Uterus (tissue), 4 donors: ENCODE results near the gene TRUB1. TPM values are rescaled to one million over a fixed set of nuclear protein-coding genes. Genes with fewer than 3 reads are reported as not detected.
"Not testable (repeated sequence)": the region's sequence is repeated elsewhere in the genome, so short reads cannot be mapped to it uniquely, and the experiment has no call there.

Experiments
- DNase-seq, 2 donors: peaks; one replicate each; pipeline ENCODE4 v3.0.0-alpha.2; 2019 to 2020
- H3K27ac ChIP-seq, 2 donors: fragments of 200-600 bp; sonication (generic); 1 replicate in 1 of 2; 2 replicates in 1 of 2; pipeline ENCODE4 v1.5.1; 2016 to 2018
- H3K27me3 ChIP-seq, 2 donors: fragments of 200-600 bp; sonication (generic); one replicate each; pipeline ENCODE4 v1.5.1; 2018 to 2019; ENCODE audit warnings: control low read depth in 1 of 2
- H3K36me3 ChIP-seq, 2 donors: fragments of 200-600 bp; sonication (generic); one replicate each; pipeline ENCODE4 v1.5.1; 2019; ENCODE audit warnings: control low read depth in 1 of 2
- H3K4me1 ChIP-seq, 2 donors: fragments of 200-600 bp; sonication (generic); one replicate each; pipeline ENCODE4 v1.5.1; 2018 to 2019; ENCODE audit warnings: control low read depth in 1 of 2
- H3K4me3 ChIP-seq, 2 donors: fragments of 200-600 bp; sonication (generic); 1 replicate in 1 of 2; 2 replicates in 1 of 2; pipeline ENCODE4 v1.5.1; 2018 to 2019; ENCODE audit warnings: mild to moderate bottlenecking in 1 of 2
- H3K9me3 ChIP-seq, 2 donors: fragments of 200-600 bp; sonication (generic); one replicate each; pipeline ENCODE4 v1.5.1; 2019; ENCODE audit warnings: control low read depth in 1 of 2
- CTCF ChIP-seq, 4 experiments: fragments of 200-600 bp in 2 of 4; fragments of 450-650 bp in 2 of 4; sonication (generic) in 2 of 4; IDR thresholded peaks; one replicate each; pipeline ENCODE4 v1.5.1; 2016 to 2019; ENCODE audit warnings: antibody characterized with exemption in 4 of 4, mild to moderate bottlenecking in 2 of 4, moderate library complexity in 1 of 4
- POLR2A ChIP-seq, 2 donors: fragments of 450-650 bp; IDR thresholded peaks; one replicate each; pipeline ENCODE4 v1.6.1; 2016; ENCODE audit warnings: antibody characterized with exemption in 2 of 2, mild to moderate bottlenecking in 1 of 2, moderate library complexity in 1 of 2
- intact Hi-C: fragments of 100-400 bp; cut with DNase I; formaldehyde crosslinking; loops from one replicate; pipeline ENCODE4 v1.15.1; 2023; ENCODE audit warnings: low total_unique reads
- total RNA-seq, 4 donors: library from RNA; depleted of rRNA in 3 of 4; stranded (reverse); fragments of >200 nt in 3 of 4; gene quantifications; one replicate each; pipeline versions ENCODE4 v1.1.0 to v1.2.4, GENCODE V29; 2014 to 2023
- donor health status: DM: yes; HTN: yes; CAD: no.

TRUB1 gene
- total RNA-seq = 10 to 100 TPM in 3 of 4 donors, 1 to 10 TPM in 1; 7.9 to 48.3 (median 14.7) TPM

GRCh38 chr10:114937962-114938855, at the start of gene TRUB1:
Gene TRUB1 (plus strand): TSS chr10:114938195. CDS start chr10:114938254, 59 bp downstream.
- intact Hi-C loops = no loop called here
- no peaks in the 10 kb centered on the region for H3K9me3 ChIP-seq
- peak within 1 kb of the TSS; percentile 77 to 81 for H3K27ac ChIP-seq
- peak; percentile 92 to 97 for DNase-seq
- TF ChIP-seq POLR2A (IDR thresholded peaks at IDR 0.05) (peak; percentile 11 to 51), CTCF (IDR thresholded peaks at IDR 0.05) (peak in 1 of 4 experiments; percentile 7)
- H3K27me3 ChIP-seq = no peaks in the 10 kb centered on the region
- no peaks in the 10 kb centered on the region for H3K36me3 ChIP-seq
- peak within 1 kb of the TSS; percentile 88 to 97 for H3K4me3 ChIP-seq
- no peaks in the 10 kb centered on the region for H3K4me1 ChIP-seq

GRCh38 chr10:114893251-114893650, 44.7 kb upstream of the TRUB1 start:
- TF ChIP-seq CTCF (IDR thresholded peaks at IDR 0.05) (no peak), POLR2A (IDR thresholded peaks at IDR 0.05) (no peak)
- intact Hi-C loops = no loop called here
- no peak for DNase-seq
- no peaks in the 10 kb centered on the region for H3K9me3 ChIP-seq
- no peaks in the 10 kb centered on the region for H3K27me3 ChIP-seq
- H3K4me3 ChIP-seq = no peak overlapping the region
- no peaks in the 10 kb centered on the region for H3K4me1 ChIP-seq
- no peak overlapping the region for H3K27ac ChIP-seq
- no peaks in the 10 kb centered on the region for H3K36me3 ChIP-seq

- Histone ChIP-seq H3K4me3 (no peak overlapping the region), H3K4me1 (no peaks in the 10 kb centered on the region), H3K27me3 (no peaks in the 10 kb centered on the region), H3K9me3 (no peaks in the 10 kb centered on the region), H3K27ac (no peak overlapping the region), H3K36me3 (no peaks in the 10 kb centered on the region)
- intact Hi-C loops = no loop called here
- TF ChIP-seq POLR2A (IDR thresholded peaks at IDR 0.05) (no peak), CTCF (IDR thresholded peaks at IDR 0.05) (no peak)
- no peak for DNase-seq
Measured at GRCh38 chr10:114894911-114895310, 43.1 kb upstream of the TRUB1 start.

- DNase-seq, intact Hi-C loops, H3K4me3 ChIP-seq, H3K27me3 ChIP-seq, H3K36me3 ChIP-seq, H3K9me3 ChIP-seq, H3K27ac ChIP-seq, H3K4me1 ChIP-seq: not testable (repeated sequence)
Measured at GRCh38 chr10:114897011-114897410, 41.0 kb upstream of the TRUB1 start.

GRCh38 chr10:114897593-114897992, 40.4 kb upstream of the TRUB1 start:
- Histone ChIP-seq H3K9me3 (no peaks in the 10 kb centered on the region), H3K4me1 (no peaks in the 10 kb centered on the region), H3K4me3 (no peak overlapping the region), H3K27me3 (no peaks in the 10 kb centered on the region), H3K27ac (no peak overlapping the region), H3K36me3 (no peaks in the 10 kb centered on the region)
- intact Hi-C loops = no loop called here
- DNase-seq = no peak
- no peak for TF ChIP-seq POLR2A (IDR thresholded peaks at IDR 0.05)
- no peak for TF ChIP-seq CTCF (IDR thresholded peaks at IDR 0.05)
